Measurements from ENCODE around the gene P2RY14.

DNA sequence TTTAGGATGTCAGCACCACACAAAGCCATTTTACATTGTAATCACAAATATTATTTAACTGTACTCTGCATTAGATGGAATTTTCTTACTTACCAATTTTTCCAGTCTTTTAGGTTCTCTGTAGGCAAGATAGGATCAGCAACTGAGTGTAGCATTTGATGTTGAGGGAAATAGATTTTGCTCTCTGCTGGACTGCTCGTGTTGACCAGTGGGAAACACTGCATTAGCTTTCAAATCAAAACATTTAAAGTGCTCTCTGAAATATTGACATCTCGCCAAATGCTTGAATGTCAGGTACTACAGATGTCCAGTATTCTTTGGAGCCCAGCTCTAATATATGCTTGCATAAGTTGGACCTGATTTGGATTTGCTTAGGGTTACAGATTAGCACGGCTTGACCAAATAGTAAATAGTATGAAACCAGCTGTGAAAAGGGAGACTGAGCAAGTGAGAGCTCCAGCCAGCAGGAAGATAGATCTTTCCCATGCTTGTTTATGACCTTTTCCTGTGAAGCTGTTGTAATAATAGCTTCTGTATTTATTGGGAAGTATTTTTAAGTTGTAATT is 29.5 kb downstream of the P2RY14 start:
- TF ChIP-seq POLR2A (IDR thresholded peaks at IDR 0.05), result no peak
- TF ChIP-seq, protein P1, sequence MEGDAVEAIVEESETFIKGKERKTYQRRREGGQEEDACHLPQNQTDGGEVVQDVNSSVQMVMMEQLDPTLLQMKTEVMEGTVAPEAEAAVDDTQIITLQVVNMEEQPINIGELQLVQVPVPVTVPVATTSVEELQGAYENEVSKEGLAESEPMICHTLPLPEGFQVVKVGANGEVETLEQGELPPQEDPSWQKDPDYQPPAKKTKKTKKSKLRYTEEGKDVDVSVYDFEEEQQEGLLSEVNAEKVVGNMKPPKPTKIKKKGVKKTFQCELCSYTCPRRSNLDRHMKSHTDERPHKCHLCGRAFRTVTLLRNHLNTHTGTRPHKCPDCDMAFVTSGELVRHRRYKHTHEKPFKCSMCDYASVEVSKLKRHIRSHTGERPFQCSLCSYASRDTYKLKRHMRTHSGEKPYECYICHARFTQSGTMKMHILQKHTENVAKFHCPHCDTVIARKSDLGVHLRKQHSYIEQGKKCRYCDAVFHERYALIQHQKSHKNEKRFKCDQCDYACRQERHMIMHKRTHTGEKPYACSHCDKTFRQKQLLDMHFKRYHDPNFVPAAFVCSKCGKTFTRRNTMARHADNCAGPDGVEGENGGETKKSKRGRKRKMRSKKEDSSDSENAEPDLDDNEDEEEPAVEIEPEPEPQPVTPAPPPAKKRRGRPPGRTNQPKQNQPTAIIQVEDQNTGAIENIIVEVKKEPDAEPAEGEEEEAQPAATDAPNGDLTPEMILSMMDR (IDR thresholded peaks at IDR 0.05), result no peak
